ENCODE data around the gene MRPL23.

DNA sequence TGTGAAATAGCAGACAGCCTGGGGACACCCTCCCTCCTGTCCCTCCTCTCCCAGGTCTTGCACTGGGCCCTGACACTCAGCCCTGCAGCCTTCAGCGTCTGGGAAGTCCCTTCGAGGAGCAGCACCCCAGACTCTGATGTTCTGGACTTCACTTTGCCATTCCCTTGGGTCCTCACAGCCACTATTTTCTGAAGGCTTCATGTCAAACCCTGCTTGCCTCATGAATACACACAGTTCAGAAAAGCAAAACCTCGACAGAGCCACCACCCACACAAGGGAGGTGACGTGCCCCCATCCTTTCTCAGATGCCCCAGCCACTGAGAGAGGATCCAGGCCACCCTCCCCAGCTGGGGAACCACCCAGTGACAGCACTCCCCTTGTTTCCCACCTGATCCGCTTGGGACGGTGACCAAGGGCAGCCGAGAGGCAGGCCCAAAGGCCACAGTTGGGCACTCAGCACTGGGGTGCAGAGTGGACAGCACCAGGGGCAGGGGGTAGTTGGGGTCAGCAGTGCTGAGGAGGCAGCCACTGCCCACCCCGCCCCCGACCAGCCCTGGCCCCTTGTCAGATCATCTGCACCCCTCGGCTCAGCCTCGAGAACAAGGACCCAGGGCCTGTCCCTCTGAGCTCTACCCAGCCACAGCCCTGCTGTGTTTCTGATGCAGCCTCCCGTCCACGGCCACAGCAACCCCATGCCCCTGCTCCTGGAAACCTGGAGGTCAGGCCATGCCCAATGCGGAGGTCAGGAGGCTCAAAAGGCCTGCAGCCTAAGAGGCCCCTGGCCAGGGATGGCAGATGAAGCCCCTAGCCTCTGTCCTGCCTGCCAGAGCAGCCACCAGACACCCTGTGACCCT is 30.8 kb upstream of the MRPL23 start:
- no peak for TF ChIP-seq ARNTL (CRISPR knock-in tag; IDR thresholded peaks at IDR 0.05; ENCODE audit: borderline replicate concordance, low read depth)
- no peak for TF ChIP-seq SNAI2 (CRISPR knock-in tag; IDR thresholded peaks at IDR 0.05)
- TF ChIP-seq OSR1 (CRISPR knock-in tag; IDR thresholded peaks at IDR 0.05): no peak
- TF ChIP-seq GLIS3 (CRISPR knock-in tag; IDR thresholded peaks at IDR 0.05): no peak
- no peak for TF ChIP-seq TCF4 (CRISPR knock-in tag; IDR thresholded peaks at IDR 0.05; ENCODE audit: borderline replicate concordance)
- TF ChIP-seq, protein P1, sequence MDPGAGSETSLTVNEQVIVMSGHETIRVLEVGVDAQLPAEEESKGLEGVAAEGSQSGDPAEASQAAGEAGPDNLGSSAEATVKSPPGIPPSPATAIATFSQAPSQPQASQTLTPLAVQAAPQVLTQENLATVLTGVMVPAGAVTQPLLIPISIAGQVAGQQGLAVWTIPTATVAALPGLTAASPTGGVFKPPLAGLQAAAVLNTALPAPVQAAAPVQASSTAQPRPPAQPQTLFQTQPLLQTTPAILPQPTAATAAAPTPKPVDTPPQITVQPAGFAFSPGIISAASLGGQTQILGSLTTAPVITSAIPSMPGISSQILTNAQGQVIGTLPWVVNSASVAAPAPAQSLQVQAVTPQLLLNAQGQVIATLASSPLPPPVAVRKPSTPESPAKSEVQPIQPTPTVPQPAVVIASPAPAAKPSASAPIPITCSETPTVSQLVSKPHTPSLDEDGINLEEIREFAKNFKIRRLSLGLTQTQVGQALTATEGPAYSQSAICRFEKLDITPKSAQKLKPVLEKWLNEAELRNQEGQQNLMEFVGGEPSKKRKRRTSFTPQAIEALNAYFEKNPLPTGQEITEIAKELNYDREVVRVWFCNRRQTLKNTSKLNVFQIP (CRISPR knock-in tag; IDR thresholded peaks at IDR 0.05; ENCODE audit: borderline replicate concordance, low read depth): no peak
- TF ChIP-seq, protein P2, sequence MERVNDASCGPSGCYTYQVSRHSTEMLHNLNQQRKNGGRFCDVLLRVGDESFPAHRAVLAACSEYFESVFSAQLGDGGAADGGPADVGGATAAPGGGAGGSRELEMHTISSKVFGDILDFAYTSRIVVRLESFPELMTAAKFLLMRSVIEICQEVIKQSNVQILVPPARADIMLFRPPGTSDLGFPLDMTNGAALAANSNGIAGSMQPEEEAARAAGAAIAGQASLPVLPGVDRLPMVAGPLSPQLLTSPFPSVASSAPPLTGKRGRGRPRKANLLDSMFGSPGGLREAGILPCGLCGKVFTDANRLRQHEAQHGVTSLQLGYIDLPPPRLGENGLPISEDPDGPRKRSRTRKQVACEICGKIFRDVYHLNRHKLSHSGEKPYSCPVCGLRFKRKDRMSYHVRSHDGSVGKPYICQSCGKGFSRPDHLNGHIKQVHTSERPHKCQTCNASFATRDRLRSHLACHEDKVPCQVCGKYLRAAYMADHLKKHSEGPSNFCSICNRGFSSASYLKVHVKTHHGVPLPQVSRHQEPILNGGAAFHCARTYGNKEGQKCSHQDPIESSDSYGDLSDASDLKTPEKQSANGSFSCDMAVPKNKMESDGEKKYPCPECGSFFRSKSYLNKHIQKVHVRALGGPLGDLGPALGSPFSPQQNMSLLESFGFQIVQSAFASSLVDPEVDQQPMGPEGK (CRISPR knock-in tag; IDR thresholded peaks at IDR 0.05; ENCODE audit: borderline replicate concordance): no peak
- TF ChIP-seq PPARA (CRISPR knock-in tag; IDR thresholded peaks at IDR 0.05; ENCODE audit: borderline replicate concordance): no peak

Measured in SK-N-SH treated with all-trans-retinoic acid at 6 μM for 48 hours (cell line).